Stimulated activated CD8-positive, alpha-beta memory T cell treated with anti-CD3 and anti-CD28 coated beads, Interleukin-12 subunit alpha, Interleukin-12 subunit beta, amount 100 ng/mL, for 24 hours (primary cell): ENCODE measurements around the gene LRRFIP1.

ENCODE experiments used
- DNase-seq: peaks from one replicate; pipeline ENCODE4 v3.0.0-alpha.2; 2020; ENCODE audit errors: extremely low read depth

LRRFIP1 gene

GRCh38 chr2:237726401-237726830 lies 99.0 kb downstream of the LRRFIP1 start:
- no peak for DNase-seq

- DNase-seq = no peak
Observed at GRCh38 chr2:237727363-237727762, 100.0 kb downstream of the LRRFIP1 start.

- no peak for DNase-seq
Observed at GRCh38 chr2:237729681-237730475, 102.5 kb downstream of the LRRFIP1 start.

- no peak for DNase-seq
Observed at GRCh38 chr2:237731663-237732062, 104.3 kb downstream of the LRRFIP1 start.

GRCh38 chr2:237732070-237732469 lies 104.7 kb downstream of the LRRFIP1 start:
- DNase-seq = no peak

GRCh38 chr2:237732790-237733381 lies 105.5 kb downstream of the LRRFIP1 start:
- DNase-seq = no peak

- no peak for DNase-seq
Observed at GRCh38 chr2:237733677-237734300, 106.4 kb downstream of the LRRFIP1 start.

- no peak for DNase-seq
Observed at GRCh38 chr2:237734905-237735623, 107.7 kb downstream of the LRRFIP1 start.

GRCh38 chr2:237735798-237736197 lies 108.4 kb downstream of the LRRFIP1 start:
- DNase-seq = no peak

- no peak for DNase-seq
Observed at GRCh38 chr2:237736783-237737182, 109.4 kb downstream of the LRRFIP1 start.

GRCh38 chr2:237737196-237737865 lies 109.9 kb downstream of the LRRFIP1 start:
- no peak for DNase-seq

- DNase-seq = no peak
Observed at GRCh38 chr2:237738255-237738654, 110.9 kb downstream of the LRRFIP1 start.

- no peak for DNase-seq
Observed at GRCh38 chr2:237739101-237739500, 111.7 kb downstream of the LRRFIP1 start.

- no peak for DNase-seq
Observed at GRCh38 chr2:237742191-237742590, 114.8 kb downstream of the LRRFIP1 start.

GRCh38 chr2:237742614-237743013 lies 115.2 kb downstream of the LRRFIP1 start:
- DNase-seq = no peak

- no peak for DNase-seq
Observed at GRCh38 chr2:237743024-237743423, 115.6 kb downstream of the LRRFIP1 start.

- DNase-seq = no peak
Observed at GRCh38 chr2:237743561-237744269, 116.3 kb downstream of the LRRFIP1 start.

- no peak for DNase-seq
Observed at GRCh38 chr2:237744270-237744612, 116.9 kb downstream of the LRRFIP1 start.

GRCh38 chr2:237744613-237745249 lies 117.3 kb downstream of the LRRFIP1 start:
- DNase-seq = peak; percentile 39

GRCh38 chr2:237745250-237745613 lies 117.8 kb downstream of the LRRFIP1 start:
- no peak for DNase-seq
